OCI-LY7 (cell line): ENCODE measurements around the gene TMEM14C.

Source experiments
- EZH2phosphoT487 ChIP-seq: fragments of 200-600 bp; sonication (generic); IDR thresholded peaks from 2 replicates; pipeline ENCODE4 v1.6.1; 2018; ENCODE audit warnings: low read depth, borderline replicate concordance, mild to moderate bottlenecking, mixed run types, antibody characterized with exemption, low read length, moderate library complexity, mixed read lengths
- TF ChIP-seq, protein P1 (sequence below): fragments of 200-600 bp; sonication (generic); conservative IDR thresholded peaks from 2 replicates; pipeline ENCODE4 v1.5.1; 2014; ENCODE audit warnings: mild to moderate bottlenecking, antibody characterized with exemption, low read length, moderate library complexity, mixed read lengths

DNA sequence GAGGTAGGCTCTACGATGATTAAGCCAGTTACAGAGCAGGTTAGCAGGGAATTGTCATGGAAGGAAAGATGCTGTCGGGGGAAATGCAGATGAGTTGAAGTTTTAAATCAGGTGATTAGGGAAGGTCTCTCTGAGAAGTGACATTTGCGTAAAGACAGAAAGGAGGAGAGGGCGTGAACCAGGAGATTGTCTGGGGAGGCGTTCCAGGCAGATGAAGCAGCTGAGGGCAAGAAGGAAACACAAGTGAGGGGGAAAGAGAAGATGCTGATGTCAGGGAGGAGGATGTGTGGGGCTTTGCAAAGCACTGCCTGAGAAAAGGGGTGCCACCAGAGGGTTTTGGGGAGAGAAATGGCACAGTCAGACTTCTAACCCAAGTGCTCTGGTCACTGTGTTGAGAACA is 22.2 kb downstream of the TMEM14C start:
- TF ChIP-seq, protein P1, sequence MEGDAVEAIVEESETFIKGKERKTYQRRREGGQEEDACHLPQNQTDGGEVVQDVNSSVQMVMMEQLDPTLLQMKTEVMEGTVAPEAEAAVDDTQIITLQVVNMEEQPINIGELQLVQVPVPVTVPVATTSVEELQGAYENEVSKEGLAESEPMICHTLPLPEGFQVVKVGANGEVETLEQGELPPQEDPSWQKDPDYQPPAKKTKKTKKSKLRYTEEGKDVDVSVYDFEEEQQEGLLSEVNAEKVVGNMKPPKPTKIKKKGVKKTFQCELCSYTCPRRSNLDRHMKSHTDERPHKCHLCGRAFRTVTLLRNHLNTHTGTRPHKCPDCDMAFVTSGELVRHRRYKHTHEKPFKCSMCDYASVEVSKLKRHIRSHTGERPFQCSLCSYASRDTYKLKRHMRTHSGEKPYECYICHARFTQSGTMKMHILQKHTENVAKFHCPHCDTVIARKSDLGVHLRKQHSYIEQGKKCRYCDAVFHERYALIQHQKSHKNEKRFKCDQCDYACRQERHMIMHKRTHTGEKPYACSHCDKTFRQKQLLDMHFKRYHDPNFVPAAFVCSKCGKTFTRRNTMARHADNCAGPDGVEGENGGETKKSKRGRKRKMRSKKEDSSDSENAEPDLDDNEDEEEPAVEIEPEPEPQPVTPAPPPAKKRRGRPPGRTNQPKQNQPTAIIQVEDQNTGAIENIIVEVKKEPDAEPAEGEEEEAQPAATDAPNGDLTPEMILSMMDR: no peak
- no peak for TF ChIP-seq EZH2phosphoT487
